Subcutaneous preadipocyte (primary cell): ENCODE measurements around the gene ACAP1. TPM values are rescaled to one million over a fixed set of nuclear protein-coding genes. Genes with fewer than 3 reads are reported as not detected.

Experiments used
- small RNA-seq: library from RNA; depleted of rRNA; stranded (forward); fragments of <200 nt; gene quantifications from one replicate; pipeline ENCODE3, GENCODE V24; 2012
- total RNA-seq: library from RNA; depleted of rRNA; stranded (reverse); fragments of >200 nt; gene quantifications from 2 replicates; pipeline ENCODE4 v1.2.3, GENCODE V29; 2012

Gene ACAP1, protein sequence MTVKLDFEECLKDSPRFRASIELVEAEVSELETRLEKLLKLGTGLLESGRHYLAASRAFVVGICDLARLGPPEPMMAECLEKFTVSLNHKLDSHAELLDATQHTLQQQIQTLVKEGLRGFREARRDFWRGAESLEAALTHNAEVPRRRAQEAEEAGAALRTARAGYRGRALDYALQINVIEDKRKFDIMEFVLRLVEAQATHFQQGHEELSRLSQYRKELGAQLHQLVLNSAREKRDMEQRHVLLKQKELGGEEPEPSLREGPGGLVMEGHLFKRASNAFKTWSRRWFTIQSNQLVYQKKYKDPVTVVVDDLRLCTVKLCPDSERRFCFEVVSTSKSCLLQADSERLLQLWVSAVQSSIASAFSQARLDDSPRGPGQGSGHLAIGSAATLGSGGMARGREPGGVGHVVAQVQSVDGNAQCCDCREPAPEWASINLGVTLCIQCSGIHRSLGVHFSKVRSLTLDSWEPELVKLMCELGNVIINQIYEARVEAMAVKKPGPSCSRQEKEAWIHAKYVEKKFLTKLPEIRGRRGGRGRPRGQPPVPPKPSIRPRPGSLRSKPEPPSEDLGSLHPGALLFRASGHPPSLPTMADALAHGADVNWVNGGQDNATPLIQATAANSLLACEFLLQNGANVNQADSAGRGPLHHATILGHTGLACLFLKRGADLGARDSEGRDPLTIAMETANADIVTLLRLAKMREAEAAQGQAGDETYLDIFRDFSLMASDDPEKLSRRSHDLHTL
- 0.20 and 2.2 TPM in 2 replicates for total RNA-seq

DNA sequence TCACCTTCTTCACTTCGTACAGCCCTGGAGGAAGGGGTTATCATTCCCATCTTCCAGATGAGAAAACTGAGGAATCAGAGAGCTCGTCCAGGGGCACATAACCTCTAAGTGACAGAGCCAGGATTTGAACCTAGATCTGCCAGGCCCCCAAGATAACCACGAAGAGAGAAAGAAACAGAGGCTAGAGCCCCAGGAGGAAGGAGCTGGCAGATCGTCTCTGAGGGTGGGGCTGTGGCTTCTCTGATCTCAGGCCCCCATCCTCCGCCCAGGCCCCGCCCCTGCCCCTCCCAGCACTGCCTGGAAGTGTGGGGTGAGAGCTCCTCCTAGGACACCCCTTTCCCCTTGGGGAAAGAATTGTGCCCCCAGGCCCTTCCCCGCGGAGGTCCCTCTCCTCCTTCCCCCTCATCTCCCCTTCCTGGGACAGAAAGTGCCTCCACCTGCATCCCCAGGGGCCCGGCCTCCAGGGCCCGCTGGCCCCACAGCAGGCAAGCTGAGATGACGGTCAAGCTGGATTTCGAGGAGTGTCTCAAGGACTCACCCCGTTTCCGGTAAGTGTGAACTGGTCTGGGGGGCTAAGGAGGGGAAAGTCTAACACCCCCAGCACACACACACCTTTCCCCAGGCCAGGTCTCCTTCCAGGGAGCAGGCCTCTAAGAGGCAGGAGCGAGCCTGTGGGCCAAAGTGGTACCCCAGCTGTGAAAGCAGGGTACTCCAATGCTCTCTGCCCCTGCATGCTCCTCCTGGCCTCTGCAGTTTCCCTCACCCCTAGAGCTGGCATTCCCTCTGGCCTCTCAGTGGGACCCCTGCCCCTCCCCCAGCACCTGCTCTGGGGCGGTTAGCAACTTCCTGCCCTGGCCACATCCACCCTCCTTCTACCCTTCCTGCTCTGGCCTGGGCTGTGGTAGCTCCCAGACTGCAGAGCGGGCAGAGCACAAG lies at the start of gene ACAP1:
Gene ACAP1, plus strand, starts transcription at position 290 of the 936 bp plus-strand sequence. Its CDS starts 206 bp downstream, at position 496.

DNA sequence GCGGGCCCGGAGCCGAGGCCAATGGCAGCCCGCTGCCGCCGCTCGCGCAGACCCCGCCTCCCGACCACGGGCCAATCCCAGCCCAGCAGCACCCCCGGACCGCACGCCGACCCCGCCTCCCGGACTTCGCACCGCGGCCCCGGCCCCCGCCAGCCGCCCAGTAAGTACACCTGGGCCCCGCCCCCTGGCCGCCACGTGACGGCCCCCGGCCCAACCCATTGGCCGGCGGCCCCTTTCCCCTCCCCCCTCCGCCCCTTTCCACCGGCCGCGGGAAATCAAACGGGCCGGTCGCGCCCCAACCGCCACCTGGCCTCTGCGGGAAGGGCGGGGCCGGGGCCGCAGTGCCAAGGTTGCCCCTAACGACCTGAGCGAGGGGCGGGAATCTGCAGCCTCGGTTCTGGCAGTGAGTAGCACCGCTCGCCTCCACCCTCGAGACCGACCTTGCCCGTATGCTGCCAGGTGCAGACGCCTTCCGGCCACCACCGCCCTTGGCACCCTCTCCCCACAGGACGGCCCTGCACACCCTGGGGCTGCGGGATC lies 41.6 kb upstream of the ACAP1 start, which contains the start of gene YBX2:
Gene YBX2, minus strand, starts transcription at position 26 of the 540 bp plus-strand sequence. CDS start 139 bp downstream, outside the sequence.

DNA sequence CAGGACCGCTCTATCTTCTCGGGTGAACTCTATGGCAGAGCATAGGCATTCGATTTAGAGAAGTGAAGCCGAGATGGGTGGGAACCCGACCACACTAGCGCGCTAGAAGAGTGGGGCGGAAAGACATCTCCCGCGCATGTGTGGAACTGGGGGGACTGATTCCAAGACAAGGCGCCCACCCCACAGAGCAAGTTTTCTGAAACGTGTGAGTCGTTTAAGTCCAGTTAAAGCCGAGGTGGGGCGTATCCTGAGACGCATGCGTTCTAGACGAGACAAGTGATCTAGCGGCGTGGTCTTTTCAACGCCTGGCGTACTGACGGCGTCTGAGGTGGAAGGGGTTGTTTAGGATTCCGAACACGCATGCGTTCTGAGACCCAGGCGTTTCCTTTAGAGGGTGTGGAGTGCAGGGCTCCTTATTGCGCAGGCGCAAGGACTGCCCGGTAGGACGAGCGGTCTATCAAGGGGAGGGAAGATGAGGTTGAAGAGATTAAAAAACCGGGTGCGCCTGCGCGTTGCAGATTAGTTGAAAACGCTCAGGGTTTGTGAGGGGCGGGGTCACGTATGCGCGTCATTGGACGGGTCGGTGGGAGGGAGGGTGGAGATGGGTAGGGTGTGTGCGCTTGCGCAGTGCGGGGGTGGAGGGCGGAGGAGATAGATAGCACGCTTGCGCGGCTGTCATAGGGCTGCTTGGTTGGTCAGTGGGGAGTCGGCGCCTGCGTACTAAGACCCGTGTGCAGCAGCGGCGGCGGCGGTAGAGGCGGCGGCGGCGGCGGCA lies 29.2 kb upstream of the ACAP1 start, which contains the start of gene EIF5A:
Gene EIF5A, plus strand, starts transcription at position 718 of the 775 bp plus-strand sequence. CDS start 2,008 bp downstream, outside the sequence.

DNA sequence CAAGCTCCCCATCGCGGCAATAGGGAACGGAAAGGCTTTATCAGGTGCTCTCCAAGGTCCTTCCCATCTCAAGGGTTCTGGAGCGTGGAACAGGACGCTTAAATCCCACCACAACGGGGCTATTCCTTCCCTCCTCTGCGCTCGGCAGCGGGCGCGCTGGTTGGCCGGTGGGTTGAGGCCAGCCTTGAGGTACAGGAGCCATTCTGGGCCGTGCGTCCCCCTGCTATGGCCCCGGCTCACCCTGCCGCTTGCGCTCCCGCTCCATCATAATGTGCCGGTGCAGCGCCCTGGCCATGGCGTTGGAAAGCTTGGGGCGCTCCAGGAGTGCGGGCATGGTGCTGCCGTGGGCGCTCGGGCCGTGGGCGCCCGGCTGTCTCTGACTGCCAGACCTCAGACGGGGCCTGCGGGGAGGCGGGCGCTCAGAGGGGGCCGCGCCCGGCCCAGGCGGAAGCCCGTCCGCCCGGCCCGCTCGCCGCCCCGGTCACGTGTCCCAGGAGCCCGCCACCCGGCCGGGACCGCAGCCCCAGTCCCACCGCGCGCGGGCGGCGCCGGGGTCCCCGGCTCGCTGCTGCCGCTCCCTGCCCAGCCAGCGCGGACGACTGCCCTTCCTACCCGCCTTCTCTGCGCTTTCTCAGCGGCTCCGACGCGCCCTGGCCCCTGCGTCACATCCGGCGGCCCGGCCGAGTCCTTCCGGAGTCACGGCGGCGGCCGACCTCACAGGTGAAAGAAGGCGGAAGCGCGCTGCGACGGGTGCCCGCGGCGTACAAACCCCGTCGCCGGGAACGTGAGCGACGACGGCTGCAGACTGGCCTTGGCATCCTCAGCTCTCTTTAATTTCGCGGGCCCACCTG lies 21.4 kb upstream of the ACAP1 start, which contains the start of gene GPS2:
Gene GPS2, minus strand, starts transcription at position 642 of the 851 bp plus-strand sequence. Its CDS starts 308 bp downstream, at position 334.

DNA sequence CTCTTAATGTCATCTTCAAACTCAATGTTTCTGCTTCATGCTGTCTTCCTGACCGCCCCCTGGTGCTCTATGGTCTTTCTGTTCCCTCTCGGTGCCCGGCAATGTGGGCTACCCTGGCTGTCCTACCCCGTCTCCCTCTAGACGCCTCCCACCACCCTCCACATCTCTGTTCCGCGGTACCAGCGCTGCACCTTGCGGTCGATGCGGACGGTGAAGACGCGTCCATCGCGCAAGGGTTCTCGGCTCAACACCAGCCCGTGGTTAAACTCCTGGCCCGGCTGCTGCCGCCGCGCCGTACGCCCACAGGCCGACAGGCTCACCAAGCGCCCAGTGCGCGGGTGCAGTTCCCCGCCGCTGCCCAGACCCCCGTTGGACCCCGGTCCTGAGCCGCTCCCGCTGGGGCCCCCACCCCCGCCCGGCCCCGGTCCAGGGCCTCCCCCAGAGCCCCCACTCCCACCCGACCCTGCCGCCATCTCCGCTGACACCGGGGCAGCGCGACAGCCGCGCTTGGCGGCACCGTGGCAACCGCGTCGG lies 7.4 kb upstream of the ACAP1 start, which contains the start of gene NEURL4:
Gene NEURL4, minus strand, starts transcription at position 496 of the 534 bp plus-strand sequence. Its CDS starts 23 bp downstream, at position 473.

DNA sequence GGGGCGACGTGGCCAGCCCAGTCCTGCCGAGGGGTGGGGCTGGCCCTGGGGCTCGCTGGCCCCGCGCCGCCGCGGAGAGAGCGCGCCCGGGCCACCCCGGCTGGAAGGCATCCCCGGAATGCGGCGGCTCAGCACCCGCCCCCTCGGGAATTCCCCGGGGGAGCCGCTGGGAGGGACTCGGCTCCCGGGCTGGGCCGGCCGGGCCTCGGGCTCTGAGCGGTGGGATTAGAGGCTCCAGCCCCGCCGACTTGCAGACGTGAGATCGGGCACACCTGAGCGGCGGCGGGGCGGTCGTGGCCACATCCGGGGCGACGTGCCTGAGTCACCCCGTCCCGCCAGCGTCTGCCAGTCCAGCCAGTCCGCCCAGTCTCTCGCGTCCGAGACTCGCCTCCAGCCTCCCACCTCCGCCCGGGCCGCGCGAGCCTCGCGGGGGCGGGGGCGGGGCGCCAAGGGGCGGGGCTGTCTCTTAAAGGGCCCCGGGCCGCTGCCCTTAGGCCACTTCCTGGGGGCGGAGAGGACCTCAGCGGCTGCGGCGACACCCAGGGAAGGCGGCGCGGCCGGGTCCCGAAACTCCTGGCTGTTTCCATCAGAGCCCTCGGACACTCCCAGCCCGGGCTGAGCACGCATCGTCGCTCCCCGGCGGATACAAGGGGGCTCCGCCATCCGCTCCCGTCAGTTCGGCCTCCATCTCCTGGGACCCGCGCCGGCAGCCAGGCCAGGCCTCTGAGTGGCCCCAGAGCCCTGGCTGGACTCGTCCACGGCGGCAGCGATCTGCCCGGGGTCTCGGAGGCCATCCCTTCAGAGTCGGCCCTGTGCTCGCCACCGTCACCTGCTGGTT lies 15.6 kb downstream of the ACAP1 start, which contains the start of gene KCTD11:
Gene KCTD11, plus strand, starts transcription at position 498 of the 838 bp plus-strand sequence.

DNA sequence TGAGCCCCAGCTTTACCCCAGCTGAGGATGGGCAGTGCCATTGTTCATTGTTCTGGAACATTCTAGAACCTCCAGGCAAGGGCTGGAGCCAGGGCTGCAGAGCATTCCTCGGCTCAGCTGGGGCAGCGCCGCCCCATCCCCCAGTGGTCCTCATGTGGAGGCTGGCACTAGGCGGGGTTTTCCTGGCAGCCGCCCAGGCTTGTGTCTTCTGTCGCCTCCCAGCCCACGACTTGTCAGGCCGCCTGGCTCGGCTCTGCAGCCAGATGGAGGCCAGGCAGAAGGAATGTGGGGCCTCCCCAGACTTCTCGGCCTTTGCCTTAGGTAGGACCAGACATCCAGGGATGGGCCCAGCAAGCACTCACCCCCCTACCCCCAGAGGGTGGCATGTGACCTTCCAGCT lies 18.7 kb downstream of the ACAP1 start, which contains the start of gene TMEM95:
Gene TMEM95, plus strand, starts transcription at position 104 of the 400 bp plus-strand sequence. Its CDS starts 49 bp downstream, at position 153.

DNA sequence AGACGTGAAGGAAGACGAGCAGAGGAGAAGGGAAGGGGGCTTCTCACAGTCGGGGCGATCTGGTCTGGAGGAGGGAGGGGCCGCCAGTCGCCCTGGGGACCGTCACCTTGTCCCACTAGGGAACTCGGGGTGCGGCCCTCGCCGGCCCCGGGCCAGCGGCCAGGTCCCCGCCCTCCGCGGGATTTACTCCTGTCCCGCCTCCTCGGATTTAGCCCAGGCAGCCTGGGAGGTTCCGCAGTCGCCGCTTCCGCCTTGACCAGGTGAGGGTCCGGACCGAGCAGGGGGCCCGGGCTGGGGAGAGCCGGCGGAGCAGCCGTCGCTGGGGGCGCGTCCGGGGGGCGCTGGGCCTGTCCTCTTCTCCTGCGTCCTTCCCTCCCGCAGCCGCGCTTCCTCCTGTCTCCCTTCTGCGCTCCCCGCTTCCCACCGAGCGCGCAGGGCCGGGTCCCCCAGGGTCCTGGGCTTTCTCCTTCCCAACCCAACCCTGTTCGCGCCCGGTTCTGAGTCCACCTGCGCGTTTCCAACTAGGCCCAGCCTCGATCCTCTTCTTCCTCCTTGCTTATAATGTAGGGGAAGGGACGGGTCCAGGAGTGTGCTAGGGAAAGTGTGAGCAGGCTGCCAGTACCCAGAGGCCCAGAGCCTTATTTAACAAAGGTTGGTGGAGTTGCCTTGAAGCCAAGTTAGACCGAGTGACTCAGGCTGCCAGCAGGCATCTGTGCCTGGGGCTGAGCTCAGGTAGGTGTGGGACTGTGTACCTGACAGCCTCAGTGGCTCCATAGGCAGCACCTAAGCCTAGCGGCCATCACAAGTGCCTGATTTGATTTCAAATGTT lies 44.7 kb downstream of the ACAP1 start, which contains the start of gene TNK1:
Gene TNK1, plus strand, starts transcription at position 235 of the 829 bp plus-strand sequence. CDS start 1,838 bp downstream, outside the sequence.

DNA sequence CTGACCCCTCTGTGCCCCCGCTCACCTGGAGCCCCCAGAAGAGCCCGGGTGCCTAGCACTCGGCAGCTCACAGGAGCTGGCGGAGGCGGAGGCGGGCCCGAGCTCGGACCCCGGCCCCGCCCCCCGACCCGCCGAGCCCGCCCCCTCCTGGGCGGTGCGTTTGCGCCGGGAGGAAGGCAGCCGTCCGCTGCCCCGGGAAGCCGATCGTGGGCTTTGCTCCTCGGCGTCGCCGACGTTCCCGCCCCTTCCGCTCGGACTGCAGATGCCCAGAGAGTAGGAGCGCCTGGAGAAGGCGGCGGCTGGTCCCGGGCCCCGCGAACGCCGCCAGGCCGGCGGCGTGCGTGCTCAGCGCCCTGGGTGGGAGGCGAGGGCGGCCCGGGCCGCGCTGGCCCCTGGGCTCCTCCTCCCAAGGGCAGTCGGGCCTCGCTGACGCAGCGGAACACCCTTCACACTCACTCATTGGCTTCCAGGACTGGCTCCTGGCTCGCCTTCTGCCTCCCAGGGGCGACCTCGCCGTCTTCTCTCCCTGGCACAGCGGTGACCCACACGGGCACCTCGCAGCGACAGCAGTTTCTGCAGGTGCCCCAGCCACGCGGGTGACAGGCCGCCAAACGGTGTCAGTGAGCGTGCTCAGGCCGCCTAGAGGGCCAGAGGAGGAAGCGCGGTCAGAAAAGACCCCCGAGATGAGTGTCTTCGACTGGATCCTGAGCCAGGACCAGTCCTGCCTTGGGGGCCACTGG lies 58.3 kb downstream of the ACAP1 start, which contains the start of gene PLSCR3:
Gene PLSCR3, minus strand, starts transcription at position 74 of the 740 bp plus-strand sequence. CDS start 415 bp downstream, outside the sequence.

Small RNA genes lying within 50 kb of the gene (small RNA-seq; reads per million reads assigned to genes)
- not detected for gene AC026954.2

Other genes with a start within 250 kb of the ACAP1 start
- not detected in 2 replicates for gene ASGR2, start 221.7 kb upstream of the ACAP1 start, total RNA-seq
- gene ASGR1, start 157.2 kb upstream of the ACAP1 start, total RNA-seq = under 0.01 and 0.39 TPM in 2 replicates
- 7.3 and 11.9 TPM in 2 replicates for gene DLG4, start 116.7 kb upstream of the ACAP1 start, total RNA-seq
- 194 and 236 TPM in 2 replicates for gene ACADVL, start 116.6 kb upstream of the ACAP1 start, total RNA-seq
- gene DVL2, start 102.0 kb upstream of the ACAP1 start, total RNA-seq = 63.9 and 93.2 TPM in 2 replicates
- 36.6 and 37.1 TPM in 2 replicates for gene PHF23, start 97.1 kb upstream of the ACAP1 start, total RNA-seq
- gene GABARAP, start 94.1 kb upstream of the ACAP1 start, total RNA-seq = 110 and 194 TPM in 2 replicates
- gene CTDNEP1, start 84.8 kb upstream of the ACAP1 start, total RNA-seq = 28.7 and 40.1 TPM in 2 replicates
- 28.9 and 31.2 TPM in 2 replicates for gene ELP5, start 84.3 kb upstream of the ACAP1 start, total RNA-seq
- 0.98 and 2.9 TPM in 2 replicates for gene CLDN7, start 74.1 kb upstream of the ACAP1 start, total RNA-seq
- gene SLC2A4, start 54.8 kb upstream of the ACAP1 start, total RNA-seq = under 0.01 TPM in 1 of 2 replicates, not detected in the other
- gene YBX2, start 41.9 kb upstream of the ACAP1 start, total RNA-seq = not detected in 2 replicates
- gene EIF5A, start 28.9 kb upstream of the ACAP1 start, total RNA-seq = 909 and 1,080 TPM in 2 replicates
- gene GPS2, start 21.2 kb upstream of the ACAP1 start, total RNA-seq = 39.9 and 46.7 TPM in 2 replicates
- gene NEURL4, start 7.2 kb upstream of the ACAP1 start, total RNA-seq = 14.7 and 21.7 TPM in 2 replicates
- gene KCTD11, start 15.6 kb downstream of the ACAP1 start, total RNA-seq = 2.6 and 4.1 TPM in 2 replicates
- not detected in 2 replicates for gene TMEM95, start 18.6 kb downstream of the ACAP1 start, total RNA-seq
- gene TNK1, start 44.6 kb downstream of the ACAP1 start, total RNA-seq = 0.20 TPM in 1 of 2 replicates, not detected in the other
- 22.8 and 26.8 TPM in 2 replicates for gene PLSCR3, start 58.0 kb downstream of the ACAP1 start, total RNA-seq
- gene TMEM256, start 67.6 kb downstream of the ACAP1 start, total RNA-seq = 103 and 132 TPM in 2 replicates
- 2.9 and 4.4 TPM in 2 replicates for gene NLGN2, start 71.3 kb downstream of the ACAP1 start, total RNA-seq
- gene SPEM1, start 83.8 kb downstream of the ACAP1 start, total RNA-seq = not detected in 2 replicates
- not detected in 2 replicates for gene SPEM2, start 89.1 kb downstream of the ACAP1 start, total RNA-seq
- not detected in 2 replicates for gene SPEM3, start 92.3 kb downstream of the ACAP1 start, total RNA-seq
- 0.98 and 1.1 TPM in 2 replicates for gene TMEM102, start 98.9 kb downstream of the ACAP1 start, total RNA-seq
- under 0.01 and 0.37 TPM in 2 replicates for gene FGF11, start 103.0 kb downstream of the ACAP1 start, total RNA-seq
- 2.0 and 3.7 TPM in 2 replicates for gene CHRNB1, start 108.5 kb downstream of the ACAP1 start, total RNA-seq
- 19.1 and 19.5 TPM in 2 replicates for gene ZBTB4, start 143.1 kb downstream of the ACAP1 start, total RNA-seq
- not detected in 2 replicates for gene SLC35G6, start 144.9 kb downstream of the ACAP1 start, total RNA-seq
- 81.9 and 112 TPM in 2 replicates for gene POLR2A, start 147.8 kb downstream of the ACAP1 start, total RNA-seq
- gene TNFSF12, start 212.5 kb downstream of the ACAP1 start, total RNA-seq = 5.5 and 8.5 TPM in 2 replicates
- 0.59 and 1.1 TPM in 2 replicates for gene TNFSF13, start 222.2 kb downstream of the ACAP1 start, total RNA-seq
- gene SENP3, start 225.4 kb downstream of the ACAP1 start, total RNA-seq = 69.1 and 70.0 TPM in 2 replicates
- 39.7 and 53.0 TPM in 2 replicates for gene CD68, start 243.1 kb downstream of the ACAP1 start, total RNA-seq
- 116 and 129 TPM in 2 replicates for gene MPDU1, start 247.3 kb downstream of the ACAP1 start, total RNA-seq